GM12878 (cell line): ENCODE data around the gene RDH12. TPM values are rescaled to one million over a fixed set of nuclear protein-coding genes. Genes with fewer than 3 reads are reported as not detected.
"Not testable (repeated sequence)": the region's sequence is repeated elsewhere in the genome, so short reads cannot be mapped to it uniquely, and the experiment has no call there.

Experiments
- ATAC-seq: fragments of 200-7000 bp; cut with Tn5 transposase; 3 replicates; pipeline ENCODE4 v1.9.1; 2020; ENCODE audit warnings: mild to moderate bottlenecking, moderate library complexity
- Bru-seq: library from RNA; stranded (reverse); fragments of 400-500 nt; gene quantifications from one replicate; lab custom pipeline; 2021; lab: Mats Ljungman, UMichigan
- BruChase-seq, 2 experiments: library from RNA; stranded (reverse); fragments of 400-500 nt; gene quantifications; one replicate each; lab custom pipeline; 2021; lab: Mats Ljungman, UMichigan
- BruUV-seq: library from RNA; stranded (reverse); fragments of 400-500 nt; replicated peaks from 2 replicates; lab custom pipeline; 2021; lab: Mats Ljungman, UMichigan
- CTCF ChIA-PET: fragments of 300-600 bp; sonication (Branson Sonifier 250); formaldehyde crosslinking; extraction: SDS; loops from one replicate; lab custom pipeline; 2021; ENCODE audit warnings: inconsistent platforms; lab: Yijun Ruan, JAX
- POLR2A ChIA-PET: fragments of 350-600 bp; formaldehyde crosslinking; extraction: SDS; loops from one replicate; lab custom pipeline; 2021; ENCODE audit warnings: inconsistent platforms; lab: Charles Lee
- RAD21 ChIA-PET: fragments of 300-600 bp; sonication (Branson Sonifier 250); formaldehyde crosslinking; loops from one replicate; lab custom pipeline; 2023; ENCODE audit warnings: antibody characterized with exemption; ENCODE audit not compliant: unreplicated experiment; lab: Charles Lee
- SMC1A ChIA-PET: fragments of 300-600 bp; sonication (Branson Sonifier 250); formaldehyde crosslinking; loops from one replicate; lab custom pipeline; 2023; ENCODE audit not compliant: unreplicated experiment, uncharacterized antibody; lab: Charles Lee
- DNase-seq: peaks from one replicate; pipeline ENCODE4 v3.0.0-alpha.2; 2011; ENCODE audit warnings: low read depth, low spot score
- FAIRE-seq: peaks from 3 replicates; lab custom pipeline; 2011; peaks lifted over from hg19 to GRCh38; lab: Jason Lieb, UNC
- H2AFZ ChIP-seq: 2 replicates; pipeline ENCODE4 v1.6.0; 2011; ENCODE audit warnings: low read depth, low read length, control low read depth; ENCODE audit not compliant: control insufficient read depth
- H3K27ac ChIP-seq: 2 replicates; pipeline ENCODE4 v1.5.1; 2011; ENCODE audit warnings: control low read depth; ENCODE audit not compliant: control insufficient read depth, insufficient read depth
- H3K27me3 ChIP-seq, 2 experiments: replicated peaks in 1 of 2; 2 replicates each; pipeline versions ENCODE4 v1.6.0 to v1.6.1; 2011; ENCODE audit warnings: low read length in 1 of 2; ENCODE audit not compliant: control insufficient read depth in 2 of 2, insufficient read depth in 2 of 2
- H3K36me3 ChIP-seq, 2 experiments: 2 replicates each; pipeline ENCODE4 v1.5.1; 2011; ENCODE audit warnings: low read length in 1 of 2; ENCODE audit not compliant: control insufficient read depth in 2 of 2, insufficient read depth in 2 of 2
- H3K4me1 ChIP-seq: 2 replicates; pipeline ENCODE4 v1.6.1; 2011; ENCODE audit warnings: mild to moderate bottlenecking, low read length, moderate library complexity, mixed read lengths; ENCODE audit not compliant: control insufficient read depth, insufficient read depth
- H3K4me2 ChIP-seq: 2 replicates; pipeline ENCODE4 v1.6.0; 2011; ENCODE audit warnings: control low read depth; ENCODE audit not compliant: control insufficient read depth, insufficient read depth
- H3K4me3 ChIP-seq: fragments of 200-600 bp; sonication (generic); 2 replicates; pipeline ENCODE4 v1.5.1; 2016
- H3K79me2 ChIP-seq: 2 replicates; pipeline ENCODE4 v1.6.0; 2011; ENCODE audit warnings: low read length; ENCODE audit not compliant: control insufficient read depth, insufficient read depth
- H3K9ac ChIP-seq: 2 replicates; pipeline ENCODE4 v1.8.0; 2011; ENCODE audit warnings: low read length, control low read depth, mixed read lengths; ENCODE audit not compliant: control insufficient read depth, insufficient read depth
- H3K9me3 ChIP-seq: replicated peaks from 3 replicates; pipeline ENCODE4 v1.5.1; 2011; ENCODE audit warnings: mild to moderate bottlenecking, low read length; ENCODE audit not compliant: control insufficient read depth, insufficient read depth
- H4K20me1 ChIP-seq: 2 replicates; pipeline ENCODE4 v1.6.0; 2011; ENCODE audit not compliant: control insufficient read depth, insufficient read depth
- DPF2 ChIP-seq: fragments of 450-650 bp; IDR thresholded peaks from 2 replicates; pipeline ENCODE4 v1.6.1; 2017; ENCODE audit warnings: mild to moderate bottlenecking
- FOXM1 ChIP-seq: IDR thresholded peaks from 2 replicates; pipeline ENCODE4 v1.6.1; 2012; ENCODE audit warnings: low read depth, mild to moderate bottlenecking, inconsistent platforms, low read length, moderate library complexity
- NBN ChIP-seq: fragments of 450-650 bp; IDR thresholded peaks from 2 replicates; pipeline ENCODE4 v1.6.1; 2016
- NFIC ChIP-seq: IDR thresholded peaks from 2 replicates; pipeline ENCODE4 v1.6.1; 2012; ENCODE audit warnings: low read depth, mild to moderate bottlenecking, inconsistent platforms, low read length, moderate library complexity
- NR2C2 ChIP-seq: IDR thresholded peaks from 2 replicates; pipeline ENCODE4 v1.6.1; 2011; ENCODE audit warnings: borderline replicate concordance, low read depth; ENCODE audit not compliant: control insufficient read depth, insufficient read length
- POLR2AphosphoS2 ChIP-seq: IDR thresholded peaks from 2 replicates; pipeline ENCODE4 v1.6.1; 2011; ENCODE audit warnings: low read depth, mild to moderate bottlenecking, low read length, improper control_type of control experiment, moderate library complexity
- SREBF2 ChIP-seq: IDR thresholded peaks from 2 replicates; pipeline ENCODE4 v1.6.1; 2012; ENCODE audit warnings: mild to moderate bottlenecking, low read length
- ZBTB11 ChIP-seq: fragments of 450-650 bp; formaldehyde crosslinking; IDR thresholded peaks from 2 replicates; pipeline ENCODE4 v1.5.0; 2022; ENCODE audit warnings: mild to moderate bottlenecking, missing genetic modification characterization
- ZNF217 ChIP-seq: fragments of 450-650 bp; IDR thresholded peaks from 2 replicates; pipeline ENCODE4 v1.6.1; 2017; ENCODE audit warnings: antibody characterized with exemption, mild to moderate bottlenecking
- ZSCAN29 ChIP-seq: fragments of 450-650 bp; IDR thresholded peaks from 2 replicates; pipeline ENCODE4 v1.6.1; 2017; ENCODE audit warnings: mild to moderate bottlenecking, moderate library complexity
- WGBS: methylation state at CpG from one replicate; pipeline ENCODE4 v1.1.6; 2016; ENCODE audit warnings: low lambda C conversion rate; ENCODE audit not compliant: insufficient replicate concordance, insufficient coverage; ENCODE audit errors: missing lambda C conversion rate; 5-methylcytosine and 5-hydroxymethylcytosine counted together
- in situ Hi-C: fragments of 300-500 bp; cut with MboI; formaldehyde crosslinking; loops from 9 replicates; pipeline ENCODE4 v1.14.3; 2018; ENCODE audit warnings: mixed read lengths
- intact Hi-C: fragments of 100-400 bp; cut with micrococcal nuclease; formaldehyde crosslinking; loops from one replicate; pipeline ENCODE4 v1.14.2; 2022; ENCODE audit not compliant: unreplicated experiment
- long read RNA-seq, 2 experiments: library from polyadenylated mRNA; unstranded; transcript quantifications; one replicate each; pipeline ENCODE4 v2.0.0, GENCODE V29; 2019 to 2020
- polyA minus RNA-seq, 3 experiments: library from RNA; depleted of rRNA, polyadenylated mRNA; stranded (reverse); fragments of >200 nt; gene quantifications; 2 replicates each; pipeline ENCODE4 v1.2.3, GENCODE V29; 2011
- polyA plus RNA-seq, 11 experiments: library from polyadenylated mRNA; depleted of rRNA in 4 of 11; unstranded in 6 of 11; stranded (reverse) in 5 of 11; fragments of >200 nt; fragmentation: Nextera tagmentation in 4 of 11; fragmentation: Illumina TruSeq in 1 of 11; extraction: Ambion mirVana in 4 of 11; extraction: Trizol in 1 of 11; gene quantifications; 1 replicate in 1 of 11; 2 replicates in 10 of 11; pipeline versions ENCODE4 v1.2.1 to v1.2.3, GENCODE V29; 2011 to 2016; ENCODE audit warnings: inconsistent platforms in 2 of 11, missing spikeins in 2 of 11, low read depth in 1 of 11
- total RNA-seq, 4 experiments: library from RNA; depleted of rRNA in 3 of 4; stranded (reverse); fragments of >200 nt in 3 of 4; fragmentation: Illumina TruSeq in 1 of 4; extraction: Trizol in 1 of 4; gene quantifications; 2 replicates each; pipeline versions ENCODE4 v1.2.1 to v1.2.3, GENCODE V29; 2013 to 2021

Gene RDH12
- total RNA-seq (2013; cell fraction: nucleolus; rRNA removed) = not detected in 2 replicates
- not detected in 2 replicates for total RNA-seq (2014; rRNA removed)
- not detected in 2 replicates for total RNA-seq (2014; rRNA removed; fragmentation: Illumina TruSeq; extraction: Trizol)
- not detected in 2 replicates for total RNA-seq (2021)
- polyA plus RNA-seq (2011; ENCODE audit: low read depth) = not detected
- polyA plus RNA-seq (2011; rRNA removed) = not detected in 2 replicates
- not detected in 2 replicates for polyA plus RNA-seq (2011; cell fraction: cytosol; rRNA removed)
- not detected in 2 replicates for polyA plus RNA-seq (2011; cell fraction: nucleus; rRNA removed)
- polyA plus RNA-seq (2012) = 0.07 and 0.50 TPM in 2 replicates
- polyA plus RNA-seq (2014; fragmentation: Illumina TruSeq; extraction: Trizol) = not detected in 2 replicates
- polyA plus RNA-seq (2014; fragmentation: Nextera tagmentation; extraction: Ambion mirVana) = not detected
- polyA plus RNA-seq (2014; rRNA removed) = not detected in 2 replicates
- not detected for polyA plus RNA-seq (2016; fragmentation: Nextera tagmentation; extraction: Ambion mirVana)
- not detected in 2 replicates for polyA minus RNA-seq (2011; rRNA and poly(A)+ RNA removed)
- not detected in 2 replicates for polyA minus RNA-seq (2011; cell fraction: cytosol; rRNA and poly(A)+ RNA removed)
- not detected in 2 replicates for polyA minus RNA-seq (2011; cell fraction: nucleus; rRNA and poly(A)+ RNA removed)
- Bru-seq, nascent RNA = not detected
- BruChase-seq, experiment 1, labeled RNA remaining after a 6-hour chase = percentile 6 among the genes with signal in this experiment
- percentile 3 among the genes with signal in this experiment for BruChase-seq, experiment 2, labeled RNA remaining after a 2-hour chase
- long read RNA-seq, experiment 1 = 0 reads
- long read RNA-seq, experiment 2 = 0 reads

DNA sequence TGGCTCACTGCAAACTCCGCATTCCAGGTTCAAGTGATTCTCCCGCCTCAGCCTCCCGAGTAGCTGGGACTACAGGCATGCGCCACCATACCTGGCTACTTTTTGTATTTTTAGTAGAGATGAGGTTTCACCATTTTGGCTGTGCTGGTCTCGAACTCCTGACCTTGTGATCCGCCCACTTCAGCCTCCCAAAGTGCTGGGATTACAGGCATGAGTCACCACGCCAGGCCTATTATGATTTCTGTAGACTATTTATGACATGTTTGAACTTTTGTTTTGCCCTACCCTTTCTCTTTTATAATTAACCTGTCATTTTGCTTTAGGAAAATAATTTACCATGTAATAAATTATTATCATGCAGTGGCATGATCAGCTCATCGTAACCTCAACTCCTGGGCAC is at the start of gene RDH12:
Gene RDH12 (plus strand): TSS at position 395 of the 400 bp plus-strand sequence. CDS start 20,757 bp downstream, outside the sequence.
- H3K4me3 ChIP-seq, DNase-seq, H3K9ac ChIP-seq, H4K20me1 ChIP-seq, BruUV-seq, H3K4me1 ChIP-seq, FAIRE-seq, intact Hi-C loops, ATAC-seq, H3K79me2 ChIP-seq, H3K4me2 ChIP-seq, H3K36me3 ChIP-seq, H3K27ac ChIP-seq, H3K27me3 ChIP-seq, H2AFZ ChIP-seq, H3K9me3 ChIP-seq: not testable (repeated sequence)
- WGBS = 88% methylated on average over 8 of the region's 8 CpGs
- ChIA-PET CTCF (interaction anchor here (0.6 to 12.3 kb wide), 13 partner anchors 8 to 281 kb away, joined by 3 to 359 read pairs (median 4); partner anchors contain the start of genes ARG2, PIGH, RDH11 and VTI1B), SMC1A (interaction anchor here (1.1 to 5.8 kb wide), 7 partner anchors 10 to 274 kb away, joined by 3 to 206 read pairs (median 46); partner anchors contain the start of gene ARG2), POLR2A (interaction anchor here (0.7 kb wide), 1 partner anchor 155 kb away, joined by 3 read pairs; no protein-coding TSS in a partner anchor), RAD21 (interaction anchor here (0.7 to 8.5 kb wide), 5 partner anchors 9 to 117 kb away, joined by 3 to 153 read pairs (median 99); partner anchors contain the start of gene ARG2)
- in situ Hi-C loops = loop anchor here (5.0 to 10.0 kb wide), 3 partner anchors 79 to 277 kb away; no protein-coding TSS in a partner anchor

- no peaks in the 10 kb centered on the region for H3K27me3 ChIP-seq
- CTCF ChIA-PET = interaction anchor here (0.6 to 1.6 kb wide), 5 partner anchors 12 to 1415 kb away, joined by 3 to 4 read pairs (median 3); no protein-coding TSS in a partner anchor
- no peak overlapping the region for H3K4me2 ChIP-seq
- POLR2A ChIA-PET = interaction anchor here (1.0 kb wide), 1 partner anchor 32 kb away, joined by 3 read pairs; no protein-coding TSS in a partner anchor
- no peaks in the 10 kb centered on the region for H3K9me3 ChIP-seq
- no peak overlapping the region for H3K27ac ChIP-seq
- in situ Hi-C loops = no loop called here
- intact Hi-C loops = no loop called here
- no peak overlapping the region for H3K9ac ChIP-seq
- BruUV-seq = no TSS peak
- H2AFZ ChIP-seq = no peak overlapping the region
- RAD21 ChIA-PET = interaction anchor here (0.6 to 3.0 kb wide), 4 partner anchors 15 to 49 kb away, joined by 3 to 12 read pairs (median 4); no protein-coding TSS in a partner anchor
- no peak for ATAC-seq
- no peak for FAIRE-seq
- no peaks in the 10 kb centered on the region for H3K4me1 ChIP-seq
- H3K79me2 ChIP-seq = no peaks in the 10 kb centered on the region
- DNase-seq = no peak
- SMC1A ChIA-PET = interaction anchor here (0.7 to 1.4 kb wide), 4 partner anchors 9 to 41 kb away, joined by 3 to 5 read pairs (median 4); no protein-coding TSS in a partner anchor
- H4K20me1 ChIP-seq = no peaks in the 10 kb centered on the region
- 0% methylated on average over 1 of the region's 1 CpG for WGBS
- peaks cover 8 to 27% of the 10 kb centered on the region in 2 experiments for H3K36me3 ChIP-seq
- no peak overlapping the region for H3K4me3 ChIP-seq
- no peak for TF ChIP-seq FOXM1
- TF ChIP-seq SREBF2 = no peak
- TF ChIP-seq NBN = no peak
- TF ChIP-seq ZNF217 = no peak
- no peak for TF ChIP-seq DPF2
- no peak for TF ChIP-seq NFIC
- TF ChIP-seq NR2C2 = no peak
- TF ChIP-seq ZBTB11 (CRISPR knock-in tag) = no peak
- TF ChIP-seq ZSCAN29 = no peak
- TF ChIP-seq POLR2AphosphoS2 = no peak
These were observed 49.5 kb upstream of the RDH12 start for GRCh38 chr14:67652189-67652588.
